Measurements from ENCODE around the gene DHRS3. TPM values are rescaled to one million over a fixed set of nuclear protein-coding genes. Genes with fewer than 3 reads are reported as not detected.

DHRS3 gene
- total RNA-seq, 2 donors from 2014 or later, result 60.4 to 65.3 TPM

- Mint-ChIP-seq H3K4me3 (no peak overlapping the region), H3K9me3 (no peaks in the 10 kb centered on the region), H3K27ac (no peak overlapping the region), H3K27me3 (ENCODE audit: low read depth) (no peaks in the 10 kb centered on the region), H3K4me1 (ENCODE audit: low read depth) (peaks cover 55% of the 10 kb centered on the region), H3K36me3 (ENCODE audit: insufficient read depth in 2 of 2) (peaks cover 2 to 4% of the 10 kb centered on the region in 2 donors)
- ATAC-seq (replicated peaks in 1 of 2) (no peak), DNase-seq (no peak)
Measured at GRCh38 chr1:12519693-12520364, 98.2 kb downstream of the DHRS3 start.

GRCh38 chr1:12518931-12519692 lies 98.9 kb downstream of the DHRS3 start:
- no peaks in the 10 kb centered on the region for H3K27me3 Mint-ChIP-seq (ENCODE audit: low read depth)
- no peak overlapping the region for H3K27ac Mint-ChIP-seq
- H3K4me3 Mint-ChIP-seq, result peak overlapping the region; percentile 53 to 81
- DNase-seq, result peak; percentile 70 to 72
- H3K4me1 Mint-ChIP-seq (ENCODE audit: low read depth), result peaks cover 62% of the 10 kb centered on the region
- no peaks in the 10 kb centered on the region for H3K9me3 Mint-ChIP-seq
- peak; percentile 97 to 99 for ATAC-seq (replicated peaks in 1 of 2)
- H3K36me3 Mint-ChIP-seq (ENCODE audit: insufficient read depth in 2 of 2), result peaks cover 2 to 4% of the 10 kb centered on the region in 2 donors

Other genes starting within 250 kb of the DHRS3 start
- gene AADACL4, start 25.9 kb upstream of the DHRS3 start, total RNA-seq, result not detected
- gene AADACL3, start 97.9 kb upstream of the DHRS3 start, total RNA-seq, result not detected
- gene CFAP107, start 128.0 kb upstream of the DHRS3 start, total RNA-seq, result not detected
- not detected for gene PRAMEF12, start 155.5 kb upstream of the DHRS3 start, total RNA-seq
- gene PRAMEF1, start 173.2 kb upstream of the DHRS3 start, total RNA-seq, result not detected
- gene PRAMEF11, start 213.2 kb upstream of the DHRS3 start, total RNA-seq, result not detected
- not detected for gene HNRNPCL1, start 230.5 kb upstream of the DHRS3 start, total RNA-seq
- not detected for gene PRAMEF2, start 238.9 kb upstream of the DHRS3 start, total RNA-seq